ENCODE data around the gene NCAM2.

Gene NCAM2

GRCh38 chr21:21210552-21210951 lies 212.3 kb downstream of the NCAM2 start:
- DNase-seq (ENCODE audit: low read depth, low spot score) = peak; percentile 36

GRCh38 chr21:21213297-21213696 lies 215.1 kb downstream of the NCAM2 start:
- no peak for DNase-seq (ENCODE audit: low read depth, low spot score)

DNA sequence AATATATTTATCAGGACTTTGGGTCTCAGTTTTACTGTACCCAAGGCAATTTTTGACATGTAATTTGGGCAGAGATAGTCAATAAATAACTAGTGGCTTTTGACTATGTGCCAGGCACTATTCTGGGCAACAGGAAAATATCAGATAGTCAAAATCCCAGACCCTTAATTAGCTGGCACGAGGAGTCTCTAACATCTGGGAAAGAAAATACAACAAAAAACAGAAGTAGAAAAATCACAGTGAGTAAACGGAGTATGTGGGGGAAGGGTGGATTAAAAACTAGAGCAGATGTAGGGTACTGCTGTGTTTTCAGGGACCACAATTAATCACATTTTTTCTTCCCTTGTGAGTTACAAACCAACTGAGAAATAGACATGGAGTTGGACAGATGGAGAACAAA lies 217.8 kb downstream of the NCAM2 start:
- no peak for DNase-seq (ENCODE audit: low read depth, low spot score)

GRCh38 chr21:21226472-21226871 lies 228.3 kb downstream of the NCAM2 start:
- no peak for DNase-seq (ENCODE audit: low read depth, low spot score)

DNA sequence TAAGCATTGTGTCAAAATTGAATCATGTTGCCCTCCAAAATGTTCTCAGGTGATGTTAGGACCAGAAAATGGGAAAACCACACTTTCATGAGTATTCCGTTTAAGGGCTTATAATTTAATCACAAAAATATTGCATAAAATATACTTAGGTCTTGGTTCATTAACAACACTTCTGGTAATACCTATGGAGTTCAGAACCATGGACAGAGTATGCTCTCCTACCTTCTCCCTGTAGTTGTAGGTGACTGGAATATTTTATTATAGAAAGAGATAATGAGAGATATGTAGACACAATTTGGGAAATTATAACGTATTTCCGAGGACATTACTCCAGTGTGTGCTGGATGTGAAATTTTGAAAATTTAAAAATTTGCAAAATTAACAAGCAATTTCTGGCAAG lies 232.5 kb downstream of the NCAM2 start:
- peak; percentile 51 for DNase-seq (ENCODE audit: low read depth, low spot score)

- no peak for DNase-seq (ENCODE audit: low read depth, low spot score)
Measured at GRCh38 chr21:21231913-21232312, 233.7 kb downstream of the NCAM2 start.

DNA sequence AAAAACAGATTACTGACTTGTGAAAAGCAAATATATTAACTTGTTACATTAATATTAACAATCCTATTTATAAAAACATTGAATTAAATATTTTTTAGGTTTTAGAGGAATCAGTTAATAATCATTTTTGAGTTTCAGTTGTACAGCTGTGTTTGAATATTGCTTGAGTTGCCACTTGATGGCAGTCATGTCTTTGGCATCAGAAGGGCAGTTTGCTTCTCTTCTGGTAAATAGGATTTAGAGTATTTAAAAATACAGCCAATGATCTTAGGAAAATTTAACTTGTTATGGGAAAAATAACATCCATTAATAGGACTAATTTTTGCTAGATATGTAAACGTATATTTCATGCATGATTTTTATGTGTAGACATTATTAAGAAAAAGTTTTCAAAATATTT lies 234.1 kb downstream of the NCAM2 start:
- DNase-seq (ENCODE audit: low read depth, low spot score) = peak; percentile 70

- DNase-seq (ENCODE audit: low read depth, low spot score) = no peak
Measured at GRCh38 chr21:21233051-21233450, 234.8 kb downstream of the NCAM2 start.

GRCh38 chr21:21236996-21237395 lies 238.8 kb downstream of the NCAM2 start:
- no peak for DNase-seq (ENCODE audit: low read depth, low spot score)

DNA sequence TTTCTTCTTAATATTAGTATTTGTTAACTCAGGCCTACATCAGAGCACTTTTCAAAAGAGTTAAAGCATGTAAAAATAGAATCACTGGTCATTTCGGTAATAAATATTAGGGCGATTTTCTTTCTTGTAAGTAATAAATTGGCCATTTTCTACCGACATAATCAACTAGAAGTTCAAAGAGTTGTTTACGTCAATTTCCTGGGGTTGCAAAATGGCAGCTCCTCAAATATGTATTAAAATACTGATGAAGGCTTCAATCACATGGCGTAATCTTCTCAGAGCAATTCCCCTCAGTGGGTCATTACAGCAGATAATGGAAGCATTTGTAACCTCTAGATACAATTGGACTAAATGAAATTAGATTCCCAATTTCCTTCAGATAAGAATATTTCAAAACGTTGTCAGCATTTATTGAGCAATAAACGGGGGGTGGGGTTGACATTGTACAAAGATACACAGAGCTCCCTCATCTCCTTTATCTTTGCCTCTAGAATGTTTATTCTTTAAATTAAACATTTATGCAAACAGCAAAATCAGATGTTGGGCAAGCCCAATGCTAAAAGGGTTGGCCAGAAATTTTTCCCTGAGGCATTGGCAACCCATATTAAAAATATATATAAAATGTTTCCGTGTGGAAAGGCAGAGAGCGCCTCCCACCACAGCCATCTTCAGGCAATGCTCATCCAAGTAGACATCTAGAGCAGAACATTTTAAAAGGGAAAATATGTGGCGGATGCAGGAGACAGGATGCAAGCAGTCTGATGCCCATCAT lies 240.6 kb downstream of the NCAM2 start:
- no peak for DNase-seq (ENCODE audit: low read depth, low spot score)

- DNase-seq (ENCODE audit: low read depth, low spot score) = no peak
Measured at GRCh38 chr21:21241391-21241790, 243.2 kb downstream of the NCAM2 start.

GRCh38 chr21:21246007-21246406 lies 247.8 kb downstream of the NCAM2 start:
- no peak for DNase-seq (ENCODE audit: low read depth, low spot score)

- DNase-seq (ENCODE audit: low read depth, low spot score) = no peak
Measured at GRCh38 chr21:21247424-21247823, 249.2 kb downstream of the NCAM2 start.

GRCh38 chr21:21262048-21262447 lies 263.8 kb downstream of the NCAM2 start:
- DNase-seq (ENCODE audit: low read depth, low spot score) = no peak

GRCh38 chr21:21268061-21268471 lies 269.9 kb downstream of the NCAM2 start:
- peak; percentile 86 for DNase-seq (ENCODE audit: low read depth, low spot score)

- no peak for DNase-seq (ENCODE audit: low read depth, low spot score)
Measured at GRCh38 chr21:21268885-21269284, 270.7 kb downstream of the NCAM2 start.

- DNase-seq (ENCODE audit: low read depth, low spot score) = no peak
Measured at GRCh38 chr21:21279193-21279901, 281.1 kb downstream of the NCAM2 start.

GRCh38 chr21:21283810-21284209 lies 285.6 kb downstream of the NCAM2 start:
- DNase-seq (ENCODE audit: low read depth, low spot score) = no peak

DNA sequence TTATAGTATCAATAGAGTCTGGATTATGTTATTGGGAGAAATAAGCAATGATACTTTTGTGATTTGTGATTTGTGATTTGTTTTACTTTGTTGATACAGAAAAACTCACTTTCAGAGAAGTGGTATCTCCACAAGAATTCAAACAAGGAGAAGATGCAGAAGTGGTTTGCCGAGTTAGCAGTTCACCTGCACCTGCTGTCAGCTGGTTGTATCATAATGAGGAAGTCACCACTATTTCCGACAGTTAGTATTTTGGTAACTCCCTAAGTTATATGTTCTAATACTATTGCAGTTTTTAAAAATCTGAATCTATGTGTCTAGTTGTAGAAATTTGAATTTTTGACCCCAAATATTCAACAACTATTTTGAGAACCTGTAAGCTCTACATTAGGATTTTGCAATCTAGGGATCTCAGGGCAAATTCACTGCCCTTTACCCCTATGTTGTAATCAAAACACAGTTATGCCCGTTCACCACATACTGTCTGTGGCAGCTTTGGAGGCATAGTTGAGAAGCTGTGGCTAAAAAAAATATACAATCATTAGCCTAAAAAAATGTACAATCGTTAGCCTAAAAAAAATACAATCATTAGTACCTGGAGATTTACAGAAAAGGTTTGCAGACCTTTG lies 288.1 kb downstream of the NCAM2 start:
- DNase-seq (ENCODE audit: low read depth, low spot score) = no peak

GRCh38 chr21:21290751-21291150 lies 292.5 kb downstream of the NCAM2 start:
- no peak for DNase-seq (ENCODE audit: low read depth, low spot score)

DNA sequence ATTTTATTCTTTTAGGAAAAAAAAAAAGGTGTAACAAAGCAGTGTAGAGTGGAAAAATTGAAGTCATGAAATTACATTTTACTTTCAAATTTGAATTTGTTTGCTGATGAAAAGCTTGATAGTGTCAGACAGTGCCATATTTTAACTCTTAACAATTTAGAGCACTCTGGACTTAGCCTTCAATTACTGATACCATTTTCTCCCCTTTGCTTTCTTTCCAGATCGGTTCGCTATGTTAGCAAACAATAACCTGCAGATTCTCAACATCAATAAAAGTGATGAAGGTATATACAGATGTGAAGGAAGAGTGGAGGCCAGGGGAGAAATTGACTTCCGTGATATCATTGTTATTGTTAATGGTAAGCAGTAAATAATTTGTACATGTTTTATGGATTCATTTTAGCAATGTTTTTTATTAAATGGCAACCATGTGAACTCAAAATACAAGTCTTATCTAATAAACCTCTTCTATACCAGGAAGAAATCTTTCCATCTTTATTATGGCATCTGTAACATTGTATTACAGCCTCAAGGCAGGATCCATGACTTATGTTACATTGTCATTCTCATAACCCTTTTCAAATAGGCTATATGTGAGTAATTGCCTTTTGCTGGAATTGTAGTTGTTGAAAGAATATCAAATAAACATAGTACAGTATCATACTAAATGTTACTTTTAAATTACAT lies 293.8 kb downstream of the NCAM2 start:
- DNase-seq (ENCODE audit: low read depth, low spot score) = no peak

- no peak for DNase-seq (ENCODE audit: low read depth, low spot score)
Measured at GRCh38 chr21:21295303-21295702, 297.1 kb downstream of the NCAM2 start.
